Measurements from ENCODE around the gene PPP2R5A.

Gene PPP2R5A

GRCh38 chr1:212284744-212285684, at the start of gene PPP2R5A:
Gene PPP2R5A, plus strand, starts transcription at chr1:212285410. Its CDS starts 701 bp downstream, at chr1:212286111.
- DNase-seq: peak; percentile 98

DNA sequence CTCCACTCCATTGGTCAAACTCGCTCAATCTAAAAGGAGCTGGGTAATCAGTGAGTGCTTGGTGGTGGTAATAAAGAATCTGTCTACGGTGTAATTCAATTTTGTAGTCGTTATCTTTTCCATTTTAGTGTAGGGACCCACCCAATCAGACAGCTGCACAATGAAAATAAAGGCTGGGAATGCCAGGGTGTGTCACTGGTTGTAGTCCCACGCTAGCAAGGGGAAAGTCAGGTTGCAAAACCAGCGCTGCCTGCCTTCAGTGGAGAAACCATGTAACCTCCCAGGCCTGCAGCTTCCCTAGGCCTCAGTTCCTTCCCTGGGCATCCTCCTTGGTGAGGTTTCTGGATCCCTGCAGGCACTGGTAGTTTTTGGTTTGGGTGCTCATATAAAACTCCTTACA, 49.4 kb upstream of the PPP2R5A start:
- DNase-seq: no peak

GRCh38 chr1:212236664-212237220, 48.5 kb upstream of the PPP2R5A start:
- DNase-seq: no peak

DNA sequence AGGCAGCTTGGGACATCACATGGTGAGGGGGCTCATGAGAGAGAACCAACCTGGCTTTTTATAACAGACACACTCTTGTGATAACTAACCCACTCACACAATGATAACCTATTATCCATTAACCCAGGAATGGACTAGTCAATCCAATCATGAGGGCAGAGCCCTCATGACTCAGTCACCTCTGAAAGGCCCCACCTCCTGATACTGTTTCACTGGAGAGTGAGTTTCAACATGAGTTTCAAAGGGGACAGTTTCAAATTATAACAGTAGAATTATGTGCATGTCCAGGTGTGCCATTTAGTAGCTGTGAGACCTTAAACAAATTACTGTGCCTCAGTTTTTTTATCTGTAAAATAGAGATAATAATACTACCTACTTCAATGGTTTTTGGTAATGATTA, 47.6 kb upstream of the PPP2R5A start:
- DNase-seq: no peak

DNA sequence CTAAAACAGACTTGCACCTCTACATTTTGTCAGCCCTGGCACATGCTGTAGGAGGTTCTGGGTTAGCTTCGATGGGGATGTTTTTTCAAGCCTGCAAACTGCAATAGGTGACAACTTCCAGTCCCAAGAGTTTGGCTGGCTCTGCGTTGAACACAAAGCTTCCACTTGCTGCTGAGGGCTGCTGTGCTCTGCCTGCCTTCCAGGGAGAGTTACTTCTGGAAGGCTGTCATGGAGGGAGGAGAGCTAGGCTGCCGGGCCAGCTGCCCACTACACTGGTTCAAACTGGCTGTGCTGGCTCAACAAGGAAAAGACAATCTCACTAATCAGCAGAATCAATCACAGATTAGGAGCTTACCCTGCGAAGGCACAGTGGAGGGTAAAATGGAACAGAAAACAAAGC, 46.7 kb upstream of the PPP2R5A start:
- no peak for DNase-seq

- DNase-seq: no peak
These were observed 43.7 kb upstream of the PPP2R5A start for GRCh38 chr1:212241501-212241900.

DNA sequence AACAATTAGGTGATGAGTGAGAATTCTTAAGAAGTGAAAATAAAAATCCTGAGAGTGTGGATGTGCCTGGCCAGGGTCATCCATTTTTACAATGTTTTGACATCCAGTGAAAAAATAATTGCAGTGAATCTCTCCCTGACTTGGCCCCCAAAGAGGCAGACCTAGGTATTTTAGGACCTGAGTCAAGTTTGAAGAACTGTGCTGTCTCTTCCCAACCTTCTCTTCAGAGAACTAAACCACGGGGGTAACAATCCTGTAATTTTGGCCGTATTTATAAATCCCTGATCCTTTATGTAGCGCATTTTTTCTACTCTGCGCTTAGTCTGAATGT, 43.3 kb upstream of the PPP2R5A start:
- DNase-seq: no peak

- DNase-seq: no peak
These were observed 42.8 kb upstream of the PPP2R5A start for GRCh38 chr1:212242288-212242984.

DNA sequence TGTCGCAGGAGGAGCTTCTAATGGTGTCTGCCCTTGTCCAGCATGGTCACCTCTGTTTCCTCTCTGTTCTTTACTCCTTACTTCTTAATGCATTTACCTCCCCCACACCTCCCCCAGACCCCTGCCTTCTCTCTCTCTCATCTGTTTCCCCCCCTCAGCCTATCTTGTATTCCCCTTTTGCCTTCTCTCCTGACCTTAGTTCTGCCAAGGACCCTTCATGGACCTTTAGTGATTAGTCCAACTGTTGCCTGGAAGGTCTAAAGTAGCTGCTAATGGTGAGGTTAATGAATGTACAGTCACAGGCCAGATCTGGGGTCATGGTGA, 42.3 kb upstream of the PPP2R5A start:
- DNase-seq: no peak

GRCh38 chr1:212244441-212244840, 40.8 kb upstream of the PPP2R5A start:
- no peak for DNase-seq

DNA sequence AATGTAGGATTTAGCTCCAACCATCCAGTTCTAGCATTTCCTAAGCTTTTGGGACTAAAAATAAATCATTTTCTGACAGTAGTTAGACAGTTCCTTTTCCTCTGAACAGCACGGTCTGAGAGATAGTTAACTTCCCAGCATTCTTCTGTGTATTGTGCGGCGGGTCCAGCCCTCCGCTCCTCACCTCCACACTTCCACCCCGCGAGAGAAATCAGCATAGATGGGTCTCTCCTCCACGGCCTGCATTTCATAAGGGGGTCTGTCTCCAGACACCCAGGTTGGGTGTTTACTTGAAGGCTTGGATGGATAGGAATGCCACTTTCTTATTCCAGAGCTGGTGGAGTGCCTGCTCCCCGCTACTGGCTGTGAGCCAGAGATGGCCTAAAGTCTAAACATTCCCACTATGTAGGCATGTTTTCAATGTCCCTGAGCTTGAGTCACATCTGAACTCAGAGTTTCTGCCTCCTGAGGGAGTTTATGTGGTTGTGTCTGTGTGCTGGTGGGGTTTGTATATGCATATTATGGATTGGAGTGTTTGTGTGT, 38.0 kb upstream of the PPP2R5A start:
- DNase-seq: no peak

DNA sequence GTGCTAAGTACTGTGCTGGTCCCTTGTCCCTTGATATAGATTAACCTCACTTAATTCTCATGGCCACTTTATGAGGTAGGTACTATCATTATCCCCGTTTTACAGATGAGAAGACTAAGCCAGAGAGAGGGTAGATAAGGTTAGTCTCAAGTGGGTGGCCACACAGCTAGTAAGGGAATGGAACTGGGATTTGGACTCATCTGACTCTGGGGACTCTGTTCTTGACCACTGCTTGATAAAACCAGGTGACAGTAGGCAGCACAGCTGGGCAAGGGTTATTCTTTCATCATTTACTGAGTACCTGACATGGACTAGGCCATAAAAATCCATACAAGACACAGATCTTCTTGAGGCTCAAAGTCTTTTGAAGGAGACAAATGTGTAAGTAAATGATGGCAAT, 37.2 kb upstream of the PPP2R5A start:
- no peak for DNase-seq

- DNase-seq: no peak
These were observed 30.3 kb upstream of the PPP2R5A start for GRCh38 chr1:212254853-212255363.

DNA sequence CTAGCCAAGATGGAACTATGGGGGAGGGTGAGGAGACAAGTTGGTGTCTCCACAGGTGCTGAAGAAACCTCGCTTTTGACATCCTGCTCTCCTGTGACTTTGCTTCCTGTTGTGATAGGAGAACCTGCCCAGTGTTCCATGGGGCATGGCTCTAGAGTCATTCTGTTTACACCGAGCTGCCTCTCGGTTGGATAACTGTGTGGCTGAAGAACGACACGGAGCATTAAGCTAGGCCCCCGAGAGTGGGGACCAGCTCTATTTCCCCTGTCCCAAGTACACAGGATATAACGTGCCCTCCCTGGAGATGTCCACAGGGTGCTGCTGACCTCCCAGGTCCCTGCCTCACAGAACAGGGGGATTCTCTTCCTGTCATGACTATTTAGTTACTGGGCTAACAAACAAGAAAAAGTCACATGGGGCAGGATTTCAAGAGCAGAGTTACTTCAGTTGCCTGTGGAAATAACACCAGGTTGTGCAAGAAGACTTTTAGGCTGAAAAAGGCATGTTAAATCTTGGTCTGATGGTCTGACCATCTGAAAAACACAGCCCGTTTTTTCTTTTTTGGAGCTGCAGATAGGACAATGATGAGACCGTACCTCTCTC, 29.4 kb upstream of the PPP2R5A start:
- no peak for DNase-seq

DNA sequence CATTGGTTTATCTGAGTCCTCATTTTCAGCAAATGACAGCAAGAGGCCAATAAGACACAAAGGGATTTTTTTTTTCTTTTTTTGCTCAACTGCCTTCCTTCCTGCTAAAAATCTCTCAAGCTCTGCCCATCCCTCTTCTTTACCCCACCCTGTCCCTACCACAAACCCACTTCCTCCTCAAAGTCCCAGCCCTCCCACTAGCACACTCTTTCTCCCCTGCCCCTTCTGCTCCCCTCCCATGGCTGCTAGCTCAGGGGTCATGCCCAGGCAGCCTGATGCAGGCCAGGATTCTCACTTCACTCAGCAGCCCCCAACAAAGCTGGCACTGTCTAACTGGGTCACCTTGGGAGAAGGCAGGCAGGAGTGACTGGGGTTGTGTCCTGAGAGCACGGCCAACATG, 28.8 kb upstream of the PPP2R5A start:
- no peak for DNase-seq

- no peak for DNase-seq
These were observed 28.1 kb upstream of the PPP2R5A start for GRCh38 chr1:212257157-212257556.

GRCh38 chr1:212259693-212260480, 25.3 kb upstream of the PPP2R5A start:
- DNase-seq: no peak

GRCh38 chr1:212260557-212261355, 24.5 kb upstream of the PPP2R5A start:
- DNase-seq: no peak

DNA sequence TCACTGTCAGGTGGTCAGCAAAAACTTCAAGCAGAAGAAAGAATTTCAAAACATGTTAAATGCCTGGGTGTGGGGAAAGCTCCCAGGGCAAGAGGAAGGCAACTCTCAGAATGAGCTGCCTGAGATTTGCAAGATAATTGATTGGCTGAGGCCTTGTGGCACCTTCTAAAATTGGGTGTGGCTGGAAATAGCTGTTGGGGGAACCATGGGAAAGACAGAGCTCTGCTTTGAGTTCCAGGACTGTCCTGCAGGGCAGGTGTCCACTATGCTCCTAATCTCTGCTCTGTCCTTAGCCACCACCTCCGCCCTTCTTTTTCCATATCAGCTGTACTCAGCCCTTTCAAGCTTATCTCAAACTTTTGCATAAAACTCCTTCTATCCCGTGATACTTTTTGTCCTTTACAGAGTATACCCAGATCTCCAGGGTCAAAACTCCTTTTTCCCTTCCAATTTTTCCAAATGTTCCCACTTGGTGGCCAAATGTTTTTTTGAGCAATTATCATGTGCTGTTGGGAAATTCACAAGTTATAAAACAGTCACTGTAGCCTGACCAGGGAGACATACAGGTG, 23.8 kb upstream of the PPP2R5A start:
- DNase-seq: no peak

DNA sequence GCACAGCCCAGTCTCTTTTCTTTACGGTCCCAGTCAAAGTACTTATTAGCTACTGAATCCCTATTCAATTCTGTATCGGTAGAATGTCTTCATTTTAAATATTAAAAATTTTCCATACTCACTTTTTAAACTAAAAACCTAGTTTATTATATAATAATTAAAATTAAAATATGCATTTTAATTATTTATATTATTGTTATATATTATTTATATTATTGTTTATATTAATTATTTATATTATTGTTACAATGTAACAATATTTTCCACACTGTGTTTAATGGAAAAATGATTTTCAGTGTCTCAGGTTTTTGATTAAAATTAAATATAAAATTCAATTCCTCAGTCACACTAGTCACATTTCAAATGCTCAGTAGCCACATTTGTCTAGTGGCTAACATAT, 18.2 kb upstream of the PPP2R5A start:
- no peak for DNase-seq

- DNase-seq: no peak
These were observed 17.8 kb upstream of the PPP2R5A start for GRCh38 chr1:212267460-212267859.

All from NCI-H2171 treated with DMSO at 0.1 percent for 48 hours (cell line).